Trophoblast cell (in vitro differentiated cells and primary cell): ENCODE results near the gene SYT1.

Experiments
- DNase-seq, 2 donors: peaks; one replicate each; pipeline ENCODE4 v3.0.0-alpha.2; 2016
- H2AFZ ChIP-seq: 2 replicates; pipeline ENCODE4 v1.6.1; 2013; ENCODE audit warnings: low read length, moderate library complexity, mild to moderate bottlenecking; ENCODE audit not compliant: insufficient read depth, poor library complexity
- H2AK5ac ChIP-seq: 2 replicates; pipeline ENCODE4 v1.6.1; 2013; ENCODE audit warnings: mild to moderate bottlenecking, low read length
- H2BK120ac ChIP-seq: 2 replicates; pipeline ENCODE4 v1.6.1; 2013; ENCODE audit warnings: low read length, mild to moderate bottlenecking, moderate library complexity; ENCODE audit not compliant: insufficient read depth, poor library complexity
- H2BK12ac ChIP-seq: 2 replicates; pipeline ENCODE4 v1.6.1; 2013; ENCODE audit warnings: mild to moderate bottlenecking, low read length, moderate library complexity
- H2BK5ac ChIP-seq: 2 replicates; pipeline ENCODE4 v1.6.1; 2013; ENCODE audit warnings: low read length, low read depth, moderate library complexity, mild to moderate bottlenecking; ENCODE audit not compliant: poor library complexity
- H3K14ac ChIP-seq: 2 replicates; pipeline ENCODE4 v1.6.1; 2013; ENCODE audit warnings: mild to moderate bottlenecking, low read length
- H3K18ac ChIP-seq: 2 replicates; pipeline ENCODE4 v1.6.1; 2013; ENCODE audit warnings: mild to moderate bottlenecking, low read length
- H3K23ac ChIP-seq: 2 replicates; pipeline ENCODE4 v1.6.1; 2013; ENCODE audit warnings: low read length
- H3K27ac ChIP-seq: 2 replicates; pipeline ENCODE4 v1.5.1; 2013; ENCODE audit warnings: low read depth, mild to moderate bottlenecking, inconsistent platforms, low read length, moderate library complexity
- H3K27me3 ChIP-seq: 2 replicates; pipeline ENCODE4 v1.6.1; 2013; ENCODE audit warnings: inconsistent platforms, mild to moderate bottlenecking, low read length, moderate library complexity; ENCODE audit not compliant: insufficient read depth
- H3K36me3 ChIP-seq, 2 experiments: 1 replicate in 1 of 2; 2 replicates in 1 of 2; pipeline ENCODE4 v1.6.1; 2013; ENCODE audit warnings: low read length in 2 of 2, mild to moderate bottlenecking in 2 of 2, moderate library complexity in 1 of 2; ENCODE audit not compliant: insufficient read depth in 2 of 2, control insufficient read depth in 1 of 2
- H3K4ac ChIP-seq: 2 replicates; pipeline ENCODE4 v1.6.1; 2013; ENCODE audit warnings: low read depth, mild to moderate bottlenecking, low read length, moderate library complexity
- H3K4me1 ChIP-seq, 2 experiments: 1 replicate in 1 of 2; 2 replicates in 1 of 2; pipeline ENCODE4 v1.6.1; 2013; ENCODE audit warnings: low read length in 2 of 2, mild to moderate bottlenecking in 2 of 2, moderate library complexity in 1 of 2; ENCODE audit not compliant: insufficient read depth in 2 of 2, control insufficient read depth in 1 of 2
- H3K4me2 ChIP-seq: 2 replicates; pipeline ENCODE4 v1.6.1; 2013; ENCODE audit warnings: inconsistent platforms, mild to moderate bottlenecking, low read length, moderate library complexity
- H3K4me3 ChIP-seq: 2 replicates; pipeline ENCODE4 v1.5.1; 2013; ENCODE audit warnings: mild to moderate bottlenecking, low read depth, low read length, inconsistent platforms
- H3K79me1 ChIP-seq: one replicate; pipeline ENCODE4 v1.6.1; 2013; ENCODE audit warnings: low read length
- H3K79me2 ChIP-seq: 2 replicates; pipeline ENCODE4 v1.6.1; 2013; ENCODE audit warnings: low read length, mild to moderate bottlenecking; ENCODE audit not compliant: control insufficient read depth, insufficient read depth, poor library complexity
- H3K9ac ChIP-seq: 2 replicates; pipeline ENCODE4 v1.6.1; 2013; ENCODE audit warnings: mild to moderate bottlenecking, low read length
- H3K9me3 ChIP-seq: 2 replicates; pipeline ENCODE4 v1.6.1; 2013; ENCODE audit warnings: low read depth, mild to moderate bottlenecking, control low read depth, inconsistent platforms, low read length; ENCODE audit not compliant: insufficient read depth
- H4K12ac ChIP-seq: 2 replicates; pipeline ENCODE4 v1.6.1; 2013; ENCODE audit warnings: low read depth, mild to moderate bottlenecking, low read length, moderate library complexity
- H4K8ac ChIP-seq: 2 replicates; pipeline ENCODE4 v1.6.1; 2013; ENCODE audit warnings: low read depth, mild to moderate bottlenecking, low read length, moderate library complexity
- H4K91ac ChIP-seq: one replicate; pipeline ENCODE4 v1.6.1; 2013; ENCODE audit warnings: low read depth, mild to moderate bottlenecking, low read length, moderate library complexity
- WGBS: extraction: QIAGEN DNeasy Blood & Tissue Kit; methylation state at CpG from one replicate; pipeline ENCODE4 v1.1.7; 2013; ENCODE audit warnings: missing lambda C conversion rate; ENCODE audit not compliant: insufficient read length, insufficient coverage; ENCODE audit errors: extremely low coverage; 5-methylcytosine and 5-hydroxymethylcytosine counted together

Gene SYT1

DNA sequence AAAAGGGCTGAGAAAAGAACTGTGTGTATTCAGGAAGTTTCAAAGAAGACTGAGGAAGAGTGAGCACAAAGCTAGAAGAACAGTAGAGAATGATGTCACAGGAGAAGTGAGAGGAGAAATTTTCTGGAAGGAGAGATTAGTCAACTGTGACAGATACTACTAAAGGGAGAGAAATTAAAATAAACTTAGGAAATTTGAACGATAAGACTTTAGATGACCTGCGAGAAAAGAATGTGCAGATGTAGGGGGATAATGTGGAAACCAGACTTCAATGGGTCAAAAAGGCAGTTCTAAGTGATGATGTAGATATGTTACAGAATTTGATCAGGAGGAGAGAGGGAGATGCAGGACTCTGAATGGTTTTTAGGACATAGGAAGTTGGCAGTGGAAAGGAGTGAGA, 287.4 kb downstream of the SYT1 start:
- DNase-seq = no peak
- Histone ChIP-seq H4K8ac (no peak overlapping the region), H3K4me3 (no peak overlapping the region), H3K27me3 (no peaks in the 10 kb centered on the region), H3K79me2 (no peaks in the 10 kb centered on the region), H2BK120ac (no peak overlapping the region), H3K36me3 (no peaks in the 10 kb centered on the region), H3K79me1 (no peaks in the 10 kb centered on the region), H3K4me1 (no peaks in the 10 kb centered on the region), H3K23ac (no peak overlapping the region), H3K4ac (no peak overlapping the region), H4K91ac (no peak overlapping the region), H3K4me2 (no peak overlapping the region), H2AK5ac (no peak overlapping the region), H3K9ac (no peak overlapping the region), H3K9me3 (no peaks in the 10 kb centered on the region), H2BK12ac (no peak overlapping the region), H2BK5ac (no peak overlapping the region), H3K14ac (no peak overlapping the region), H2AFZ (no peak overlapping the region), H3K27ac (no peak overlapping the region), H3K18ac (no peak overlapping the region), H4K12ac (no peak overlapping the region)
- WGBS = no CpG with 5 or more reads among the region's 2 CpGs

DNA sequence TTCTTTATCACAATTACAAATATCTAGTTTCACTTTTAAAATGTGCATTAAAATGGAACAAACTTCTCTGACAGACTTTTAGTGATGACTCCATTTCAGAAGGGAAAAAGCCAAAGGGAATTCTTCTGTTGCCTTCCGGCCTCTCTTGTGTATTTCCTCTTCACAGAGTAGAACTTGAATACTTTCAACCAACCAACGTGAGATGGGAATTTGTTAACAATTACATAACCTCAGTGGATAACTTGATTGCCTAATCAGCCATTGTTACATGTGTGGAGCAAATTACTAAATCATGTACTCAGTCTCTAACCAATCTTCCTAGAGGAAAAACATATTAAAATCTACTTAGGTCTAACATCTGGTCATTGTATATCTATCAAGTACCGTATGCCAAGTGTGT, 291.1 kb downstream of the SYT1 start:
- Histone ChIP-seq H3K4me2 (no peak overlapping the region), H2AFZ (no peak overlapping the region), H3K9ac (no peak overlapping the region), H3K9me3 (no peaks in the 10 kb centered on the region), H3K27ac (no peak overlapping the region), H2BK120ac (no peak overlapping the region), H2AK5ac (no peak overlapping the region), H3K14ac (no peak overlapping the region), H2BK5ac (no peak overlapping the region), H3K4me1 (no peaks in the 10 kb centered on the region), H3K23ac (no peak overlapping the region), H4K91ac (no peak overlapping the region), H2BK12ac (no peak overlapping the region), H3K4ac (no peak overlapping the region), H3K36me3 (no peaks in the 10 kb centered on the region), H3K4me3 (no peak overlapping the region), H4K12ac (no peak overlapping the region), H3K27me3 (no peaks in the 10 kb centered on the region), H3K18ac (no peak overlapping the region), H3K79me1 (no peaks in the 10 kb centered on the region), H3K79me2 (no peaks in the 10 kb centered on the region), H4K8ac (no peak overlapping the region)
- DNase-seq = peak in 1 of 2 donors; percentile 57
- WGBS = no CpG with 5 or more reads among the region's 3 CpGs

- H3K9me3 ChIP-seq = no peaks in the 10 kb centered on the region
- peak overlapping the region; percentile 48 for H3K4me3 ChIP-seq
- no peaks in the 10 kb centered on the region for H3K4me1 ChIP-seq
- no peaks in the 10 kb centered on the region for H3K27me3 ChIP-seq
- no peak overlapping the region for H3K4me2 ChIP-seq
- H3K79me2 ChIP-seq = no peaks in the 10 kb centered on the region
- H2AFZ ChIP-seq = no peak overlapping the region
- no peak overlapping the region for H3K9ac ChIP-seq
- no peak overlapping the region for H4K12ac ChIP-seq
- no peak overlapping the region for H3K18ac ChIP-seq
- no peak overlapping the region for H3K4ac ChIP-seq
- WGBS = no CpG with 5 or more reads among the region's 6 CpGs
- no peak overlapping the region for H4K8ac ChIP-seq
- H4K91ac ChIP-seq = no peak overlapping the region
- peak in 1 of 2 donors; percentile 15 for DNase-seq
- no peak overlapping the region for H2AK5ac ChIP-seq
- H3K27ac ChIP-seq = no peak overlapping the region
- no peak overlapping the region for H2BK120ac ChIP-seq
- no peak overlapping the region for H3K14ac ChIP-seq
- H3K79me1 ChIP-seq = no peaks in the 10 kb centered on the region
- H3K23ac ChIP-seq = no peak overlapping the region
- no peak overlapping the region for H2BK5ac ChIP-seq
- H2BK12ac ChIP-seq = no peak overlapping the region
- H3K36me3 ChIP-seq = no peaks in the 10 kb centered on the region
Measured at GRCh38 chr12:79156846-79157463, 292.4 kb downstream of the SYT1 start.

DNA sequence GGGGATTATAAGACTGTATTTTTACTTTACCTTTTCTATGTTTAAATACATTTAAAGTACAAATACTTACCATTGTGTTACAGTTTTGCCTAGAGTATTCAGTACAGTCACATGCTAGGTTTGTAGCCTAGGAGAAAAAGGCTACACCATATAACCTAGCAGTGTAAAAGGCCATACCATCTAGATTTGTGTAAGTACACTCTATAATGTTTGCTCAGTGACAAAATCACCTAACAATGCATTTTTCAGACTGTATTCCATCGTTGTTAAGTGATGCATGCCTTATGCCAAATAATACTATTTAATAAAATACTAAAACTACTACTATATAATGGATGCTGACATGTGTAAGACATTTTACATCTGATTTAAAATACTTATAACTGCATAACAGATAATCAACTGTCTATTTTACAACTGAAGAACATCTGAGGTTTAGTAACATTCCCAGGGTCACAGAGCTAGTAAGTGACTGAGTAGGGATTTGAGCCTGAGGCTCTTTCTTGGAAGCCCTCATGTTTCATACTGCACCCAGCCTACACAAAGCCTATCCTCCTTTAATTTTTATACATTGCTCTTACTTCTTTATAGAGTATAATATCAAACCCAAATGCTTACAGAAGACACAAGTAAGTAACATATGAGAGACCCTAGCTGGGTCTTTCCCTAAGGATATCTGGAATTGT, 296.8 kb downstream of the SYT1 start:
- Histone ChIP-seq H3K4me2 (no peak overlapping the region), H3K9ac (no peak overlapping the region), H3K14ac (no peak overlapping the region), H3K9me3 (no peaks in the 10 kb centered on the region), H4K91ac (no peak overlapping the region), H2AFZ (no peak overlapping the region), H3K27ac (no peak overlapping the region), H3K79me2 (no peaks in the 10 kb centered on the region), H2BK12ac (no peak overlapping the region), H3K4me3 (no peak overlapping the region), H3K4ac (no peak overlapping the region), H4K8ac (no peak overlapping the region), H3K23ac (no peak overlapping the region), H4K12ac (no peak overlapping the region), H3K27me3 (no peaks in the 10 kb centered on the region), H3K79me1 (no peaks in the 10 kb centered on the region), H2BK5ac (no peak overlapping the region), H3K36me3 (no peaks in the 10 kb centered on the region), H2BK120ac (no peak overlapping the region), H2AK5ac (no peak overlapping the region), H3K4me1 (no peaks in the 10 kb centered on the region), H3K18ac (no peak overlapping the region)
- DNase-seq = no peak
- no CpG with 5 or more reads among the region's 1 CpG for whole genome bisulfite sequencing
